Measurements from ENCODE around the gene CARTPT.

The CARTPT gene

GRCh38 chr5:71711610-71712009, 7.5 kb upstream of the CARTPT start:
- H3K4me2 ChIP-seq (ENCODE audit: low read length), result no peak overlapping the region
- no peak overlapping the region for H3K56ac ChIP-seq (ENCODE audit: low read length)
- no CpG with 5 or more reads among the region's 4 CpGs for WGBS (ENCODE audit: extremely low coverage, insufficient coverage, low lambda C conversion rate)
- H3K79me2 ChIP-seq (ENCODE audit: control insufficient read depth, insufficient read depth, low read length), result no peaks in the 10 kb centered on the region
- no peaks in the 10 kb centered on the region for H3K27me3 ChIP-seq (ENCODE audit: insufficient read depth, low read length, poor library complexity)
- H3K4ac ChIP-seq (ENCODE audit: low read depth, low read length), result no peak overlapping the region
- no peak overlapping the region for H3K4me3 ChIP-seq (ENCODE audit: low read length)
- no peak overlapping the region for H3K18ac ChIP-seq (ENCODE audit: low read length)
- H2BK15ac ChIP-seq (replicated peaks; ENCODE audit: low read depth), result no peak overlapping the region
- no peak overlapping the region for H4K8ac ChIP-seq (ENCODE audit: low read depth, low read length)
- no peak overlapping the region for H3K23ac ChIP-seq (ENCODE audit: low read length)
- no peak overlapping the region for H3K27ac ChIP-seq (ENCODE audit: low read depth, low read length)
- H3K36me3 ChIP-seq (ENCODE audit: control insufficient read depth, insufficient read depth, low read length), result no peaks in the 10 kb centered on the region
- no peak overlapping the region for H2BK5ac ChIP-seq (ENCODE audit: low read length)
- H3K4me1 ChIP-seq (ENCODE audit: control insufficient read depth, low read depth, low read length), result no peaks in the 10 kb centered on the region
- no peak overlapping the region for H2BK120ac ChIP-seq (ENCODE audit: low read depth, low read length)
- H3K79me1 ChIP-seq (ENCODE audit: low read length), result no peaks in the 10 kb centered on the region
- no peak overlapping the region for H2AK5ac ChIP-seq (ENCODE audit: low read length)
- no peak overlapping the region for H3K9ac ChIP-seq (ENCODE audit: low read length)
- H4K5ac ChIP-seq (ENCODE audit: low read length), result no peak overlapping the region
- no peak for DNase-seq

- Histone ChIP-seq H2AK5ac (ENCODE audit: low read length) (no peak overlapping the region), H3K4me1 (ENCODE audit: control insufficient read depth, low read depth, low read length) (no peaks in the 10 kb centered on the region), H2BK5ac (ENCODE audit: low read length) (no peak overlapping the region), H3K79me1 (ENCODE audit: low read length) (no peaks in the 10 kb centered on the region), H3K79me2 (ENCODE audit: control insufficient read depth, insufficient read depth, low read length) (no peaks in the 10 kb centered on the region), H3K36me3 (ENCODE audit: control insufficient read depth, insufficient read depth, low read length) (no peaks in the 10 kb centered on the region), H3K27me3 (ENCODE audit: insufficient read depth, low read length, poor library complexity) (peaks cover 4% of the 10 kb centered on the region), H3K27ac (ENCODE audit: low read depth, low read length) (no peak overlapping the region), H2BK15ac (replicated peaks; ENCODE audit: low read depth) (no peak overlapping the region), H3K18ac (ENCODE audit: low read length) (no peak overlapping the region), H2BK120ac (ENCODE audit: low read depth, low read length) (no peak overlapping the region), H3K4me2 (ENCODE audit: low read length) (no peak overlapping the region), H3K9ac (ENCODE audit: low read length) (no peak overlapping the region), H3K23ac (ENCODE audit: low read length) (no peak overlapping the region), H4K5ac (ENCODE audit: low read length) (no peak overlapping the region), H3K4me3 (ENCODE audit: low read length) (no peak overlapping the region), H4K8ac (ENCODE audit: low read depth, low read length) (no peak overlapping the region), H3K4ac (ENCODE audit: low read depth, low read length) (no peak overlapping the region), H3K56ac (ENCODE audit: low read length) (no peak overlapping the region)
- no peak for DNase-seq
- no CpG with 5 or more reads among the region's 2 CpGs for WGBS (ENCODE audit: extremely low coverage, insufficient coverage, low lambda C conversion rate)
Observed at GRCh38 chr5:71714911-71715310, 4.2 kb upstream of the CARTPT start.

GRCh38 chr5:71727978-71728377, 8.9 kb downstream of the CARTPT start:
- Histone ChIP-seq H2BK5ac (ENCODE audit: low read length) (no peak overlapping the region), H2BK120ac (ENCODE audit: low read depth, low read length) (no peak overlapping the region), H3K27me3 (ENCODE audit: insufficient read depth, low read length, poor library complexity) (no peaks in the 10 kb centered on the region), H3K27ac (ENCODE audit: low read depth, low read length) (no peak overlapping the region), H3K4me3 (ENCODE audit: low read length) (no peak overlapping the region), H3K23ac (ENCODE audit: low read length) (no peak overlapping the region), H3K4ac (ENCODE audit: low read depth, low read length) (no peak overlapping the region), H3K56ac (ENCODE audit: low read length) (no peak overlapping the region), H2AK5ac (ENCODE audit: low read length) (no peak overlapping the region), H2BK15ac (replicated peaks; ENCODE audit: low read depth) (no peak overlapping the region), H3K4me2 (ENCODE audit: low read length) (no peak overlapping the region), H4K5ac (ENCODE audit: low read length) (no peak overlapping the region), H3K79me1 (ENCODE audit: low read length) (no peaks in the 10 kb centered on the region), H3K36me3 (ENCODE audit: control insufficient read depth, insufficient read depth, low read length) (no peaks in the 10 kb centered on the region), H3K9ac (ENCODE audit: low read length) (no peak overlapping the region), H4K8ac (ENCODE audit: low read depth, low read length) (no peak overlapping the region), H3K4me1 (ENCODE audit: control insufficient read depth, low read depth, low read length) (no peaks in the 10 kb centered on the region), H3K79me2 (ENCODE audit: control insufficient read depth, insufficient read depth, low read length) (no peaks in the 10 kb centered on the region), H3K18ac (ENCODE audit: low read length) (no peak overlapping the region)
- WGBS (ENCODE audit: extremely low coverage, insufficient coverage, low lambda C conversion rate), result no CpG with 5 or more reads among the region's 2 CpGs
- no peak for DNase-seq

- H3K27ac ChIP-seq (ENCODE audit: low read depth, low read length), result no peak overlapping the region
- H3K4me2 ChIP-seq (ENCODE audit: low read length), result no peak overlapping the region
- H3K27me3 ChIP-seq (ENCODE audit: insufficient read depth, low read length, poor library complexity), result no peaks in the 10 kb centered on the region
- H2AK5ac ChIP-seq (ENCODE audit: low read length), result no peak overlapping the region
- no peak overlapping the region for H3K4me3 ChIP-seq (ENCODE audit: low read length)
- no peak overlapping the region for H2BK15ac ChIP-seq (replicated peaks; ENCODE audit: low read depth)
- no peak overlapping the region for H4K5ac ChIP-seq (ENCODE audit: low read length)
- no peak overlapping the region for H3K56ac ChIP-seq (ENCODE audit: low read length)
- no peak overlapping the region for H4K8ac ChIP-seq (ENCODE audit: low read depth, low read length)
- no peaks in the 10 kb centered on the region for H3K79me1 ChIP-seq (ENCODE audit: low read length)
- H3K79me2 ChIP-seq (ENCODE audit: control insufficient read depth, insufficient read depth, low read length), result no peaks in the 10 kb centered on the region
- H3K9ac ChIP-seq (ENCODE audit: low read length), result no peak overlapping the region
- no peak overlapping the region for H3K18ac ChIP-seq (ENCODE audit: low read length)
- no peak for DNase-seq
- no peaks in the 10 kb centered on the region for H3K4me1 ChIP-seq (ENCODE audit: control insufficient read depth, low read depth, low read length)
- H3K4ac ChIP-seq (ENCODE audit: low read depth, low read length), result no peak overlapping the region
- H3K36me3 ChIP-seq (ENCODE audit: control insufficient read depth, insufficient read depth, low read length), result no peaks in the 10 kb centered on the region
- H2BK120ac ChIP-seq (ENCODE audit: low read depth, low read length), result no peak overlapping the region
- H3K23ac ChIP-seq (ENCODE audit: low read length), result no peak overlapping the region
- no peak overlapping the region for H2BK5ac ChIP-seq (ENCODE audit: low read length)
Observed at GRCh38 chr5:71731015-71731414, 11.9 kb downstream of the CARTPT start.

- Histone ChIP-seq H2BK120ac (ENCODE audit: low read depth, low read length) (no peak overlapping the region), H3K9ac (ENCODE audit: low read length) (no peak overlapping the region), H3K18ac (ENCODE audit: low read length) (no peak overlapping the region), H3K23ac (ENCODE audit: low read length) (no peak overlapping the region), H3K36me3 (ENCODE audit: control insufficient read depth, insufficient read depth, low read length) (no peaks in the 10 kb centered on the region), H3K79me1 (ENCODE audit: low read length) (no peaks in the 10 kb centered on the region), H3K4ac (ENCODE audit: low read depth, low read length) (no peak overlapping the region), H2BK15ac (replicated peaks; ENCODE audit: low read depth) (no peak overlapping the region), H3K27me3 (ENCODE audit: insufficient read depth, low read length, poor library complexity) (no peaks in the 10 kb centered on the region), H4K8ac (ENCODE audit: low read depth, low read length) (no peak overlapping the region), H2AK5ac (ENCODE audit: low read length) (no peak overlapping the region), H4K5ac (ENCODE audit: low read length) (no peak overlapping the region), H3K4me3 (ENCODE audit: low read length) (no peak overlapping the region), H3K79me2 (ENCODE audit: control insufficient read depth, insufficient read depth, low read length) (no peaks in the 10 kb centered on the region), H3K4me1 (ENCODE audit: control insufficient read depth, low read depth, low read length) (no peaks in the 10 kb centered on the region), H3K27ac (ENCODE audit: low read depth, low read length) (no peak overlapping the region), H3K4me2 (ENCODE audit: low read length) (no peak overlapping the region), H2BK5ac (ENCODE audit: low read length) (no peak overlapping the region), H3K56ac (ENCODE audit: low read length) (no peak overlapping the region)
- no peak for DNase-seq
- WGBS (ENCODE audit: extremely low coverage, insufficient coverage, low lambda C conversion rate), result no CpG with 5 or more reads among the region's 1 CpG
Observed at GRCh38 chr5:71732011-71732410, 12.9 kb downstream of the CARTPT start.

GRCh38 chr5:71734141-71734540, 15.1 kb downstream of the CARTPT start:
- no peak overlapping the region for H3K4me3 ChIP-seq (ENCODE audit: low read length)
- H3K4me1 ChIP-seq (ENCODE audit: control insufficient read depth, low read depth, low read length), result no peaks in the 10 kb centered on the region
- H3K79me1 ChIP-seq (ENCODE audit: low read length), result no peaks in the 10 kb centered on the region
- no peak overlapping the region for H2BK15ac ChIP-seq (replicated peaks; ENCODE audit: low read depth)
- H3K27ac ChIP-seq (ENCODE audit: low read depth, low read length), result no peak overlapping the region
- H2AK5ac ChIP-seq (ENCODE audit: low read length), result no peak overlapping the region
- no peaks in the 10 kb centered on the region for H3K27me3 ChIP-seq (ENCODE audit: insufficient read depth, low read length, poor library complexity)
- H3K79me2 ChIP-seq (ENCODE audit: control insufficient read depth, insufficient read depth, low read length), result no peaks in the 10 kb centered on the region
- DNase-seq, result no peak
- no peak overlapping the region for H3K9ac ChIP-seq (ENCODE audit: low read length)
- no peak overlapping the region for H2BK5ac ChIP-seq (ENCODE audit: low read length)
- H4K8ac ChIP-seq (ENCODE audit: low read depth, low read length), result no peak overlapping the region
- no peak overlapping the region for H2BK120ac ChIP-seq (ENCODE audit: low read depth, low read length)
- no peak overlapping the region for H3K18ac ChIP-seq (ENCODE audit: low read length)
- H4K5ac ChIP-seq (ENCODE audit: low read length), result no peak overlapping the region
- H3K36me3 ChIP-seq (ENCODE audit: control insufficient read depth, insufficient read depth, low read length), result no peaks in the 10 kb centered on the region
- no peak overlapping the region for H3K56ac ChIP-seq (ENCODE audit: low read length)
- H3K23ac ChIP-seq (ENCODE audit: low read length), result no peak overlapping the region
- no peak overlapping the region for H3K4ac ChIP-seq (ENCODE audit: low read depth, low read length)
- H3K4me2 ChIP-seq (ENCODE audit: low read length), result no peak overlapping the region
